Dedifferentiated amniotic fluid mesenchymal stem cell (primary cell): ENCODE results near the gene ID4.
"Not testable (repeated sequence)": the region's sequence is repeated elsewhere in the genome, so short reads cannot be mapped to it uniquely, and the experiment has no call there.

ENCODE experiments used
- DNase-seq: peaks from one replicate; pipeline ENCODE4 v3.0.0-alpha.2; 2016; ENCODE audit errors: extremely low spot score

ID4 gene

GRCh38 chr6:19833947-19834346 is 3.2 kb upstream of the ID4 start:
- DNase-seq = no peak

GRCh38 chr6:19834858-19835257 is 2.3 kb upstream of the ID4 start:
- DNase-seq = no peak

GRCh38 chr6:19835605-19836004 is 1.6 kb upstream of the ID4 start:
- DNase-seq = no peak

- DNase-seq = no peak
These were observed 606 bp downstream of the ID4 start for GRCh38 chr6:19837511-19838441.

GRCh38 chr6:19838442-19839236 is 1.5 kb downstream of the ID4 start:
- no peak for DNase-seq

GRCh38 chr6:19839237-19839546 is 2.0 kb downstream of the ID4 start:
- no peak for DNase-seq

GRCh38 chr6:19839788-19840187 is 2.6 kb downstream of the ID4 start:
- DNase-seq = no peak

- DNase-seq = no peak
These were observed 4.0 kb downstream of the ID4 start for GRCh38 chr6:19841181-19841580.

- no peak for DNase-seq
These were observed 5.0 kb downstream of the ID4 start for GRCh38 chr6:19842030-19842615.

GRCh38 chr6:19844689-19845088 is 7.5 kb downstream of the ID4 start:
- DNase-seq = no peak

- DNase-seq = no peak
These were observed 8.3 kb downstream of the ID4 start for GRCh38 chr6:19845266-19846041.

- no peak for DNase-seq
These were observed 11.4 kb downstream of the ID4 start for GRCh38 chr6:19848465-19849029.

GRCh38 chr6:19849196-19849595 is 12.0 kb downstream of the ID4 start:
- no peak for DNase-seq

- DNase-seq = no peak
These were observed 12.6 kb downstream of the ID4 start for GRCh38 chr6:19849755-19850154.

- peak; percentile 80 for DNase-seq
These were observed 14.3 kb downstream of the ID4 start for GRCh38 chr6:19851241-19852089.

GRCh38 chr6:19852090-19852457 is 14.9 kb downstream of the ID4 start:
- no peak for DNase-seq

GRCh38 chr6:19852927-19853326 is 15.8 kb downstream of the ID4 start:
- no peak for DNase-seq

GRCh38 chr6:19854421-19855015 is 17.3 kb downstream of the ID4 start:
- not testable (repeated sequence) for DNase-seq

GRCh38 chr6:19855536-19855935 is 18.4 kb downstream of the ID4 start:
- DNase-seq = no peak

- DNase-seq = no peak
These were observed 20.0 kb downstream of the ID4 start for GRCh38 chr6:19857139-19857538.
